BLaER1 treated with 17β-estradiol and CSF1 and Interleukin-3, amounts not matched to agents 10 nM and 100 nM (cell line): ENCODE measurements around the gene ZNF385C.
"Not testable (repeated sequence)": the region's sequence is repeated elsewhere in the genome, so short reads cannot be mapped to it uniquely, and the experiment has no call there.

Experiments
- H3K27ac ChIP-seq, 11 experiments: shearing (Covaris generic); formaldehyde crosslinking; 2 replicates each; pipeline ENCODE4 v1.8.1; 2022
- H3K27me3 ChIP-seq, 11 experiments: shearing (Covaris generic); formaldehyde crosslinking; 2 replicates each; pipeline ENCODE4 v1.8.1; 2022
- H3K36me3 ChIP-seq, 11 experiments: shearing (Covaris generic); formaldehyde crosslinking; 2 replicates each; pipeline ENCODE4 v1.8.1; 2022
- H3K4me1 ChIP-seq, 10 experiments: shearing (Covaris generic); formaldehyde crosslinking; 2 replicates each; pipeline ENCODE4 v1.8.1; 2022
- H3K4me2 ChIP-seq, 11 experiments: shearing (Covaris generic); formaldehyde crosslinking; 2 replicates each; pipeline ENCODE4 v1.8.1; 2022
- H3K4me3 ChIP-seq, 10 experiments: shearing (Covaris generic); formaldehyde crosslinking; 2 replicates each; pipeline ENCODE4 v1.8.1; 2022
- H3K9ac ChIP-seq, 11 experiments: shearing (Covaris generic); formaldehyde crosslinking; 2 replicates each; pipeline ENCODE4 v1.8.1; 2022
- H3K9me3 ChIP-seq, 11 experiments: shearing (Covaris generic); formaldehyde crosslinking; replicated peaks in 1 of 11; 2 replicates each; pipeline ENCODE4 v1.8.1; 2022
- H4K20me1 ChIP-seq, 11 experiments: shearing (Covaris generic); formaldehyde crosslinking; 2 replicates each; pipeline ENCODE4 v1.8.1; 2022
- Cebpa-rat ChIP-seq, 11 experiments: shearing (Covaris generic); IDR thresholded peaks; 2 replicates each; pipeline ENCODE4 v1.8.1; 2022

Gene ZNF385C

DNA sequence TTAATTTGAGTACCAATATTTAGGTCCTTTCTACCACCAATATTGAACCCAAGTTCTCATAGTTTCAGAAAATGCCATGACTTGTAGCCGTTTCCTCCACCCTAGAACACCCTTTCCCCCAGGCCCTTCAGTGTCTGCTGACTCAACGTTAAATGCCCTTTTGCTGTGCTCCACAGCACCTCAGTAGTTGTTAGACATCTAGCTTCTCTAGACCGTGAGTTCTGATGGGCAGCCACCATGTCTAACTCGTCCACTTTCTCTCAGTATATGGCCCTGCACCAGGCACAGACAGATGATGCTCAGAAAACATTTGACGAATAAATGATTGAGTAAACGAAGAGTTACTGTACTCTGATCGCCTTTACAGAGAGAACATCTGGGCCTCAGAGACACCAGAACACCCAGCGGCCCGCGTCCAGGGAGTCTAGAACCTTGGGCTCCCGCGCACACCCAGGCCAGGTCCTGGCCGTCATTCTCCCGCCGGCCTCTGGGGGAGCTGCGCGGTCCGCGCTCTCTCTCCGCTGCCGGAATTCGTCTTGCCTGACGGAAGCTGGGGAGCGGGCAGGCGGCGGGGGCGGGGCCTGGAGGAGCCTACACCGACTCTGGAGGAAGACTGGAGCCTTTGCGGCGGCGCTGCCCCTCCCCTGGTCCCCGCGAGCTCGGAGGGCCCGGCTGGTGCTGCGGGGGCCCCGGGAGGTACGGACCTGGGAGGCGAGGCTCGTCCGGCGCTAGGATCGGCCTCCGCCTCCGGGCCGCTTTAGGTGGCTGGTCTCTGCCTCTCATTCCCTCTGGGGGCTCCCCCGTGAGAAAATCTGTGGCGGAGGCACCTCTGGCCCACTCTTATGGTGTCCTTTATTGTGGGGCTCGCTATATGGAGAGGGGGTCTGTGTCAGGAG, 78.5 kb downstream of the ZNF385C start, which contains the start of gene NKIRAS2:
NKIRAS2 (plus strand) TSS at position 582 of the 896 bp plus-strand sequence. CDS start 1,488 bp downstream, outside the sequence.
- no peak for TF ChIP-seq Cebpa-rat (IDR thresholded peaks at IDR 0.05)
- peaks cover 31 to 45% (median 38%) of the 10 kb centered on the region in 11 experiments for H3K36me3 ChIP-seq
- H3K9ac ChIP-seq = peak within 1 kb of the TSS; percentile 91 to 96 (median 93)
- no peaks in the 10 kb centered on the region for H3K9me3 ChIP-seq
- peaks cover 0 to 5% (median 4%) of the 10 kb centered on the region in 11 experiments; a peak in 8 of 22 replicates for H4K20me1 ChIP-seq
- H3K27ac ChIP-seq = peak within 1 kb of the TSS; percentile 85 to 92 (median 88)
- H3K4me3 ChIP-seq = peak within 1 kb of the TSS; percentile 78 to 98 (median 90)
- H3K4me1 ChIP-seq = peaks cover 46 to 74% (median 60%) of the 10 kb centered on the region in 10 experiments
- peak within 1 kb of the TSS; percentile 75 to 98 (median 91) for H3K4me2 ChIP-seq
- H3K27me3 ChIP-seq = no peaks in the 10 kb centered on the region

- H3K36me3 ChIP-seq = peaks cover 29 to 48% (median 39%) of the 10 kb centered on the region in 11 experiments
- H3K4me3 ChIP-seq = no peak overlapping the region
- H3K27ac ChIP-seq = no peak overlapping the region
- no peaks in the 10 kb centered on the region for H3K27me3 ChIP-seq
- H3K4me2 ChIP-seq = 0 out of 22 replicates have a peak overlapping the region, but pooled peaks of 1 of the 11 experiments have one; percentile 25
- H3K9me3 ChIP-seq = no peaks in the 10 kb centered on the region
- peaks cover 0 to 13% (median 12%) of the 10 kb centered on the region in 11 experiments; a peak in 14 of 22 replicates for H4K20me1 ChIP-seq
- no peak for TF ChIP-seq Cebpa-rat (IDR thresholded peaks at IDR 0.05)
- H3K4me1 ChIP-seq = peaks cover 42 to 74% (median 58%) of the 10 kb centered on the region in 10 experiments
- H3K9ac ChIP-seq = no peak overlapping the region
These were observed 79.3 kb downstream of the ZNF385C start for GRCh38 chr17:42018988-42019387.

- Histone ChIP-seq H3K9ac (peak overlapping the region in 3 of 11 experiments; percentile 96 to 99 (median 99); a peak in 5 of 22 replicates), H3K4me3 (peak overlapping the region; percentile 79 to 98 (median 90); a peak in 19 of 20 replicates), H3K9me3 (no peaks in the 10 kb centered on the region), H3K36me3 (peaks cover 24 to 48% (median 38%) of the 10 kb centered on the region in 11 experiments), H3K27ac (peak overlapping the region in 9 of 11 experiments; percentile 94 to 100 (median 98); a peak in 15 of 22 replicates), H3K4me1 (peaks cover 41 to 74% (median 57%) of the 10 kb centered on the region in 10 experiments), H3K27me3 (no peaks in the 10 kb centered on the region), H3K4me2 (peak overlapping the region; percentile 81 to 98 (median 88)), H4K20me1 (peaks cover 2 to 19% (median 18%) of the 10 kb centered on the region in 11 experiments; a peak in 19 of 22 replicates)
- no peak for TF ChIP-seq Cebpa-rat (IDR thresholded peaks at IDR 0.05)
These were observed 79.9 kb downstream of the ZNF385C start for GRCh38 chr17:42018339-42018738.

DNA sequence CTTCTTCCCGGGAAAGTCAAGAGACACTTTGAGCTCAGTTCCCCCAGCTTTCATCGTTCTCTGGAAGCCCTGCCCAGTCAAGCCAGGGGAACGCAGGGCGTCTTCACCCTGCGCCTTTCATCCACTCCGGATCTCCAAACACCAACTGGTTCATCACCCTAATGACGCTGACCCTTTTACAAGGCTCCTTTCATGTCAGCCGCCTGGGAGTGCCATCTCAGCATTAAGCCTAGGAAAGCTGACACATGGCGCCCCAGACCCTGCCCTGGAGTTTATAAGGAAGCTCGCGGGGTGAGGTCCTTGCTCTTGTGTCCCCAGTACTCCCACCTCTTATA, 80.4 kb downstream of the ZNF385C start:
- Histone ChIP-seq H3K36me3 (peaks cover 19 to 48% (median 38%) of the 10 kb centered on the region in 11 experiments), H3K27ac (peak overlapping the region; percentile 94 to 100 (median 97)), H3K27me3 (no peaks in the 10 kb centered on the region), H3K4me2 (peak overlapping the region; percentile 81 to 98 (median 88)), H3K4me3 (peak overlapping the region; percentile 79 to 98 (median 90)), H3K4me1 (peaks cover 41 to 74% (median 59%) of the 10 kb centered on the region in 10 experiments), H3K9me3 (no peaks in the 10 kb centered on the region), H3K9ac (peak overlapping the region; percentile 93 to 100 (median 97)), H4K20me1 (peaks cover 7 to 24% (median 23%) of the 10 kb centered on the region in 11 experiments; a peak in 19 of 22 replicates)
- TF ChIP-seq Cebpa-rat (IDR thresholded peaks at IDR 0.05) = no peak

- peaks cover 13 to 48% (median 38%) of the 10 kb centered on the region in 11 experiments for H3K36me3 ChIP-seq
- H3K4me1 ChIP-seq = peaks cover 41 to 74% (median 62%) of the 10 kb centered on the region in 10 experiments
- peak within 1 kb of the TSS; percentile 94 to 100 (median 97) for H3K27ac ChIP-seq
- H4K20me1 ChIP-seq = peaks cover 9 to 30% (median 30%) of the 10 kb centered on the region in 11 experiments; a peak in 19 of 22 replicates
- peak within 1 kb of the TSS; percentile 79 to 98 (median 90) for H3K4me3 ChIP-seq
- no peak for TF ChIP-seq Cebpa-rat (IDR thresholded peaks at IDR 0.05)
- no peaks in the 10 kb centered on the region for H3K9me3 ChIP-seq
- peak within 1 kb of the TSS; percentile 81 to 98 (median 89) for H3K4me2 ChIP-seq
- H3K9ac ChIP-seq = peak within 1 kb of the TSS; percentile 93 to 100 (median 97)
- H3K27me3 ChIP-seq = no peaks in the 10 kb centered on the region
These were observed 81.1 kb downstream of the ZNF385C start, which contains the start of gene DNAJC7 for GRCh38 chr17:42016941-42017865. TSS of gene DNAJC7 (minus strand) at chr17:42017439. CDS start at chr17:42017416, 23 bp downstream.

DNA sequence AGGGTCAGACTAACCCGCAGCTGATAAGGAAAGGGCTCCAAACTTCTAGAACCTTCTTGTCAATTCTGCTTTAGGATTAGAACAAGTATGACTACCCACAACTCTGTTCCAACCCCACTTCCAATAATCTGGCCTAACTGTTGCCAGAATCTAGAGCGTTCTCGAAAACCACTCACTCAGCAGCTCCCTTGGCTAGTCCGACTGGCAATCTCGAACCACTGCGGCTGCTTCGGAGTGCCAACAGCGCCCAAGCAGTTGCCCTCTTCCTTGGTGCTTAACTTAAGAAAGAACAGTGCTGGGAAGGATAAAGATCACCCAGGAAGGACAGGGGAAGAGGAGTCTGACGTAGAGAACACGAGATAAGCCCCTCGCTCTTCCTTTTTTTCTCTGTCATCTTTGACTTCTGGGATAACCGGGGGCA, 81.9 kb downstream of the ZNF385C start:
- Histone ChIP-seq H3K9ac (peak overlapping the region; percentile 93 to 100 (median 97)), H3K27me3 (no peaks in the 10 kb centered on the region), H4K20me1 (peaks cover 9 to 38% (median 37%) of the 10 kb centered on the region in 11 experiments; a peak in 19 of 22 replicates), H3K4me3 (peak overlapping the region; percentile 79 to 98 (median 90)), H3K27ac (peak overlapping the region; percentile 94 to 100 (median 97)), H3K36me3 (peaks cover 5 to 48% (median 40%) of the 10 kb centered on the region in 11 experiments; a peak in 20 of 22 replicates), H3K4me2 (peak overlapping the region; percentile 81 to 96 (median 89)), H3K4me1 (peaks cover 38 to 74% (median 64%) of the 10 kb centered on the region in 10 experiments), H3K9me3 (peaks cover 0 to 4% (median 0%) of the 10 kb centered on the region in 11 experiments; a peak in 1 of 22 replicates)
- TF ChIP-seq Cebpa-rat (IDR thresholded peaks at IDR 0.05) = no peak

DNA sequence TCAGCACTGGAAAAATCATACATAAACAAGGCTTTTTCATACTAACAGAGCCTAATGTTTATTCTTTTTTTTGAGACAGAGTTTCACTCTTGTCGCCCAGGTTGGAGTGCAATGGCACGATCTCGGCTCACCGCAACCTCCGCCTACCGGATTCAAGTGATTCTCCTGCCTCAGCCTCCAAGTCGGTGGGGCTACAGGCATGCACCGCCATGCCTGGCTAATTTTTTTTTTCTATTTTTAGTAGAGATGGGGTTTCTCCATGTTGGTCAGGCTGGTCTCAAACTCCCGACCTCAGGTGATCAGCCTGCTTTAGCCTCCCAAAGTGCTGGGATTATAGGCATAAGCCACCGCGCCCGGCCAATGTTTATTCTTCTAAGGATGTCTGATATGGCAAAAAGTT, 84.5 kb downstream of the ZNF385C start:
- Histone ChIP-seq H3K4me3 (peak overlapping the region in 1 of 10 experiments; percentile 12; a peak in 1 of 20 replicates), H3K36me3 (peaks cover 16 to 70% (median 58%) of the 10 kb centered on the region in 11 experiments), H3K4me1 (peaks cover 36 to 86% (median 83%) of the 10 kb centered on the region in 10 experiments), H3K9ac (peak overlapping the region in 2 of 11 experiments; percentile 19 to 22; a peak in 2 of 22 replicates), H3K27ac (peak overlapping the region in 3 of 11 experiments; percentile 44 to 76 (median 66); a peak in 5 of 22 replicates), H3K4me2 (peak overlapping the region in 5 of 11 experiments; percentile 34 to 95 (median 81); a peak in 10 of 22 replicates), H3K9me3 (peaks cover 0 to 10% (median 0%) of the 10 kb centered on the region in 11 experiments; a peak in 2 of 22 replicates), H4K20me1 (peaks cover 26 to 65% (median 64%) of the 10 kb centered on the region in 11 experiments; a peak in 21 of 22 replicates)
- not testable (repeated sequence) for H3K27me3 ChIP-seq

DNA sequence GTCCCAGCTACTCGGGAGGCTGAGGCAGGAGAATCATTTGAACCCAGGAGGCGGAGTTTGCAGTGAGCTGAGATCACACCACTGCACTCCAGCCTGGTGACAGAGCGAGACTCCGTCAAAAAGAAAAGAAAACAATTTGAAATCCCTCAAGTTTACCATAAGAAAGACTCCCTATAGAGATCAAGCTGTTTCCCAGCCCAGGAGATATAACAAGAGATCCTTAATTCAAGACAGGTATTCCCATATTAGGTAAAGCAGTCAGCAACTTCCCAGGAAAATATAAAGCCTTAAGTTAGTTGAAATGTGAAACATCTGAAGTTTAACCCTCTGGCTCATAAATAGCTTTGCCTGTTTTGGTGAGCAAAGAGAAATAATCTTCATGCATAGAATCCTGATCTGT, 85.9 kb downstream of the ZNF385C start:
- peak overlapping the region in 5 of 11 experiments; percentile 63 to 95 (median 81); a peak in 8 of 22 replicates for H3K4me2 ChIP-seq
- not testable (repeated sequence) for H3K27me3 ChIP-seq, H3K4me3 ChIP-seq
- H3K36me3 ChIP-seq = peaks cover 21 to 83% (median 69%) of the 10 kb centered on the region in 11 experiments
- peaks cover 33 to 79% (median 77%) of the 10 kb centered on the region in 11 experiments; a peak in 21 of 22 replicates for H4K20me1 ChIP-seq
- peaks cover 0 to 10% (median 0%) of the 10 kb centered on the region in 11 experiments; a peak in 2 of 22 replicates for H3K9me3 ChIP-seq
- H3K9ac ChIP-seq = peak overlapping the region in 3 of 11 experiments; percentile 17 to 42 (median 19); a peak in 2 of 22 replicates
- H3K27ac ChIP-seq = peak overlapping the region in 4 of 11 experiments; percentile 6 to 76 (median 66); a peak in 5 of 22 replicates
- peaks cover 26 to 89% (median 75%) of the 10 kb centered on the region in 10 experiments for H3K4me1 ChIP-seq
